ENCODE results near the gene ARHGAP15.

ARHGAP15 gene

DNA sequence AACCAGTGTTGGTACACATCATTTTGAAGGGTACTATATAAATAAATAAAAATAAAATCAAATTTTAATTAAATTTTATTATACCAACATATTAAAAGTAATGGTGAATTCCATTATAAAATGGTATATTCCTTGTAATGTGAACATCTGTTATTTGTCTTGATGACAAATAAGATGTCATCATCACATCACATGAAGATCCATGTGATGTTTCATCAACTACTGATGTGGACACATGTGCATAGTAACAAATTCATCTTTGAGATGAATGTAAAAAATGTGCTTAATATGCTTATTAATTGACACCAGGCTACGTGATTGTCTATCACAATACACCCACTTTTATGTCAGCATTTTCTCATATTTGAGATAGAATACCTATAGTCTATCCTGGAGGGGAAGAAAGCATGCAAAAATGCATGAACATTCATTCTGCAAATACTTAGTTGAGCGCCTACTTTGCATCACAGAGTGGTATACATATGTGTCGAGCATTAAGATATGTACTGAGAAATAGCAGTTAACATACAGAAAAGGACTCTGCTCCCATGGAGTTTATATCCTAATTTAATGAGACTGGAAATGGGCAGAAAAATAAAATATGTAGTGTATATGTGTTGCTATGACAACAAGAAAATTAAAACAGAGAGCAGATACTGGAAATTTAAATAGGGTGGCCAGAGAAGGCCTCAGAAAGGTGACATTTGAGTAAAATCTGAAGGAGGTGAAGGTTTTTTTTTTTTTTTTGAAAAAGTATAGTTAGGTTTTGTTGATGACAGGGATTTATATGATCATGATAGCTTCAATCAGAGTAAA is 281.1 kb downstream of the ARHGAP15 start:
- Mint-ChIP-seq H3K9me3 (no peaks in the 10 kb centered on the region), H3K27me3 (ENCODE audit: low read depth, poor library complexity) (no peaks in the 10 kb centered on the region), H3K27ac (no peak overlapping the region), H3K4me1 (no peaks in the 10 kb centered on the region), H3K4me3 (no peak overlapping the region), H3K36me3 (ENCODE audit: low read depth) (no peaks in the 10 kb centered on the region)
- DNase-seq = no peak
- TF ChIP-seq, protein P1, sequence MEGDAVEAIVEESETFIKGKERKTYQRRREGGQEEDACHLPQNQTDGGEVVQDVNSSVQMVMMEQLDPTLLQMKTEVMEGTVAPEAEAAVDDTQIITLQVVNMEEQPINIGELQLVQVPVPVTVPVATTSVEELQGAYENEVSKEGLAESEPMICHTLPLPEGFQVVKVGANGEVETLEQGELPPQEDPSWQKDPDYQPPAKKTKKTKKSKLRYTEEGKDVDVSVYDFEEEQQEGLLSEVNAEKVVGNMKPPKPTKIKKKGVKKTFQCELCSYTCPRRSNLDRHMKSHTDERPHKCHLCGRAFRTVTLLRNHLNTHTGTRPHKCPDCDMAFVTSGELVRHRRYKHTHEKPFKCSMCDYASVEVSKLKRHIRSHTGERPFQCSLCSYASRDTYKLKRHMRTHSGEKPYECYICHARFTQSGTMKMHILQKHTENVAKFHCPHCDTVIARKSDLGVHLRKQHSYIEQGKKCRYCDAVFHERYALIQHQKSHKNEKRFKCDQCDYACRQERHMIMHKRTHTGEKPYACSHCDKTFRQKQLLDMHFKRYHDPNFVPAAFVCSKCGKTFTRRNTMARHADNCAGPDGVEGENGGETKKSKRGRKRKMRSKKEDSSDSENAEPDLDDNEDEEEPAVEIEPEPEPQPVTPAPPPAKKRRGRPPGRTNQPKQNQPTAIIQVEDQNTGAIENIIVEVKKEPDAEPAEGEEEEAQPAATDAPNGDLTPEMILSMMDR (IDR thresholded peaks at IDR 0.05) = no peak

DNA sequence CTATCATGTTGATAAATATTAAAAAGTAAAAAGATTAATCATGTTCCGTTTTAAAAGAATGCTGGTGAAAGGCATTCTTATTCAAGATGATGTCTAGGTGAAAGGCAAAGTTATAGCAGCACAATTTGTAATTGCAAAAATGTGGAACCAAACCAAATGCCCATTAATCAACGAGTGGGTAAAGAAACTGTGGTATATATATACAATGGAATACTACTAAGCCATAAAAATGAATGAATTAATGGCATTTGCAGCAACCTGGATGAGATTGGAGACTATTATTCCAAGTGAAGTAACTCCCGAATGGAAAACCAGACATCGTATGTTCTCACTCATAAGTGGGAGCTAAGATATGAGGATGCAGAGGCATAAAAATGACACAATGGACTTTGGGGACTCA is 286.4 kb downstream of the ARHGAP15 start:
- no peaks in the 10 kb centered on the region for H3K27me3 Mint-ChIP-seq (ENCODE audit: low read depth, poor library complexity)
- peaks cover 4% of the 10 kb centered on the region for H3K4me1 Mint-ChIP-seq
- no peaks in the 10 kb centered on the region for H3K36me3 Mint-ChIP-seq (ENCODE audit: low read depth)
- TF ChIP-seq, protein P1 (IDR thresholded peaks at IDR 0.05) = no peak
- no peaks in the 10 kb centered on the region for H3K9me3 Mint-ChIP-seq
- no peak for DNase-seq
- no peak overlapping the region for H3K27ac Mint-ChIP-seq
- H3K4me3 Mint-ChIP-seq = no peak overlapping the region

DNA sequence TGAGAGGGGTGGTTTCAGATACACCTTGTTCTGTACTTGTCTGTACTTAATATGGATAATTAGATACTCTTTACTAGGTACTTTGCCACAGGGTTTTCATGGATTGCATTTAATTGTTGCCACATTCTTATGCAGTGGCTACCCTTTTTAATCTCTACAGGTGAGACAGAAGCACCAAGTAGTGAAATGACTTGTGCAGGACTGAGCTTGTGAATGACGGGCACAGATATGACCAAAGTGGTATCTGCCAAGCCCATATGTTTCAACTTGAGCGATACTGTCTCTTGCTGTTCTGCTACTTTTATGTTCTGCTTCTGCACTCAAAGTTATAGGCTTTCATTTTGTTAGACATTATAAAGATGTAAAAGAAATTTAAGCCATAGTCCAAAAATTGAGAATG is 288.2 kb downstream of the ARHGAP15 start:
- Mint-ChIP-seq H3K9me3 (no peaks in the 10 kb centered on the region), H3K36me3 (ENCODE audit: low read depth) (no peaks in the 10 kb centered on the region), H3K27ac (no peak overlapping the region), H3K4me3 (no peak overlapping the region), H3K4me1 (peaks cover 4% of the 10 kb centered on the region), H3K27me3 (ENCODE audit: low read depth, poor library complexity) (no peaks in the 10 kb centered on the region)
- TF ChIP-seq, protein P1 (IDR thresholded peaks at IDR 0.05) = no peak
- DNase-seq = no peak

DNA sequence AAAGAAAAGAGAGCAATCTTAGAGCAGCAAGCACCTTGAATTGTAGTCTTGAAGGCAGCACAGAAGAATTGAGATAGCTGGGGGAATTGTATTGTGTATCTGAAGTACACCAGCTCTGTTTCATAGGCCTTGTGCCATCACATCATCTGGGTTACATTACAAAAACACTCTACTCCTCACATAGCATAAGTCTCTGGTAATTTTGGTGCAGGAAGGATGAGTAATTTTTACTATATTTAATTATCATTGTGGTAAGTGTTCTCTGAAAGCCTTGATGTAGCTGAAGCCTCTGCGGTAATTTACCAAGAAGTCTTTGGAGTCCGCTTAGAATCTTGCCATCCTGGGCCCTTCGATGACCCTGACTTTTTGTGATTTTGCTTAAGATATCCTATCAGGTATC is 291.1 kb downstream of the ARHGAP15 start:
- Mint-ChIP-seq H3K4me1 (peaks cover 4% of the 10 kb centered on the region), H3K36me3 (ENCODE audit: low read depth) (no peaks in the 10 kb centered on the region), H3K9me3 (no peaks in the 10 kb centered on the region), H3K4me3 (no peak overlapping the region), H3K27ac (no peak overlapping the region), H3K27me3 (ENCODE audit: low read depth, poor library complexity) (peaks cover 3% of the 10 kb centered on the region)
- DNase-seq = no peak
- TF ChIP-seq, protein P1 (IDR thresholded peaks at IDR 0.05) = no peak

DNA sequence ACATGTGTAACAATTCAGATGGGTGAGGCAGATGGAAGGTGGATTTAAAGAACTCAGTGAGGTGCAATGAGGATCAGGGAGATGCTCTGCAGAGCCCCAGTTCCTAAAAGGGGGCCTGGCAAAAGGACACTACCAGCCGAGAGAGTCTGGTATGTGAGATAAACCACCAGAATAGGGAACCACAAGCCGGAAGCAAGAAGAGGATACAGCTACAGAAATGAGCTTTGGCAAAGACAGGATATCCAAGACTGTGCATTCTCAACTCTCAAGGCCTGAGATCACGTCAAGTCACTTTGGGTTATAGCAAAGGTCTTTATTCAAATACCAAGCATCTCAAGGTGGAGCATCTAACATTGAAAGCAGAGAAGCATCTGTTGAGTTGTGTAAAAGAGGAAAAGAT is 293.5 kb downstream of the ARHGAP15 start:
- TF ChIP-seq, protein P1 (IDR thresholded peaks at IDR 0.05) = no peak
- no peak for DNase-seq
- Mint-ChIP-seq H3K27ac (no peak overlapping the region), H3K36me3 (ENCODE audit: low read depth) (no peaks in the 10 kb centered on the region), H3K9me3 (no peaks in the 10 kb centered on the region), H3K27me3 (ENCODE audit: low read depth, poor library complexity) (peaks cover 3% of the 10 kb centered on the region), H3K4me1 (no peaks in the 10 kb centered on the region), H3K4me3 (no peak overlapping the region)

DNA sequence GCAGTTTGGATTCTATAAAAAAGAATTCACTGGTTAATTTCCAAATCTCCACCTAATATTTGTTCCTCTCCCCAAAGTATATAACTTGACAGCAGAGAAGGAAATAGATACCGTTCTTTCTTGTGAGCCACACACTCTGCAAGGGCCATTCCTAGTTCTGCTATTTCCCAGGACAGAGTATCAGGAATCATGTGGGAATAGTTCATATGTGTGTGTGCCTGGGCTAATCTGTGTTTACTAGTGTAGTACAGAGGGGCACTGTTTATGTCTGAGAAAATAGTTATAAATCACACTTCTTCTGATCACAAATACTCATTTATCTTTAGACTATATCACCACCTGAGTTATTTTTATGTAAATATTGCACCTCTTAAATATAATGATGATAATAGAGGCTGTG is 296.7 kb downstream of the ARHGAP15 start:
- peaks cover 3% of the 10 kb centered on the region for H3K27me3 Mint-ChIP-seq (ENCODE audit: low read depth, poor library complexity)
- DNase-seq = no peak
- H3K9me3 Mint-ChIP-seq = no peaks in the 10 kb centered on the region
- TF ChIP-seq, protein P1 (IDR thresholded peaks at IDR 0.05) = no peak
- no peak overlapping the region for H3K27ac Mint-ChIP-seq
- no peaks in the 10 kb centered on the region for H3K36me3 Mint-ChIP-seq (ENCODE audit: low read depth)
- no peaks in the 10 kb centered on the region for H3K4me1 Mint-ChIP-seq
- H3K4me3 Mint-ChIP-seq = no peak overlapping the region
